Chondrocyte (in vitro differentiated cells): Measurements from ENCODE around the gene ETDA. TPM values are rescaled to one million over a fixed set of nuclear protein-coding genes. Genes with fewer than 3 reads are reported as not detected.
"Not testable (repeated sequence)": the region's sequence is repeated elsewhere in the genome, so short reads cannot be mapped to it uniquely, and the experiment has no call there.

ENCODE experiments used
- DNase-seq: peaks from one replicate; pipeline ENCODE4 v3.0.0; 2021; ENCODE audit warnings: mixed read lengths, low spot score
- H3K27ac Mint-ChIP-seq: one replicate; pipeline ENCODE4 v1.8.0; 2021; ENCODE audit warnings: mild to moderate bottlenecking, moderate library complexity, mixed read lengths; ENCODE audit not compliant: unreplicated experiment
- H3K27me3 Mint-ChIP-seq: 2 replicates; pipeline ENCODE4 v1.8.0; 2021; ENCODE audit warnings: low read depth, mixed read lengths
- H3K36me3 Mint-ChIP-seq: 2 replicates; pipeline ENCODE4 v1.8.0; 2021; ENCODE audit warnings: low read depth, mixed read lengths
- H3K4me1 Mint-ChIP-seq: 2 replicates; pipeline ENCODE4 v1.8.0; 2021; ENCODE audit warnings: low read depth, mild to moderate bottlenecking, mixed read lengths
- H3K4me3 Mint-ChIP-seq: one replicate; pipeline ENCODE4 v1.8.0; 2021; ENCODE audit warnings: mild to moderate bottlenecking, moderate library complexity, mixed read lengths; ENCODE audit not compliant: unreplicated experiment
- H3K9me3 Mint-ChIP-seq: 2 replicates; pipeline ENCODE4 v1.8.0; 2021; ENCODE audit warnings: low read depth, mixed read lengths
- total RNA-seq: library from RNA; stranded (reverse); gene quantifications from 3 replicates; pipeline ENCODE4 v1.2.1, GENCODE V29; 2021
- TF ChIP-seq, protein P1 (sequence below): fragments of 200-600 bp; sonication (generic); IDR thresholded peaks from 2 replicates; pipeline ENCODE4 v1.5.0; 2021; ENCODE audit warnings: antibody characterized with exemption, mild to moderate bottlenecking, moderate library complexity

The ETDA gene
- total RNA-seq, 1 donor from 2014 or later: not detected

DNA sequence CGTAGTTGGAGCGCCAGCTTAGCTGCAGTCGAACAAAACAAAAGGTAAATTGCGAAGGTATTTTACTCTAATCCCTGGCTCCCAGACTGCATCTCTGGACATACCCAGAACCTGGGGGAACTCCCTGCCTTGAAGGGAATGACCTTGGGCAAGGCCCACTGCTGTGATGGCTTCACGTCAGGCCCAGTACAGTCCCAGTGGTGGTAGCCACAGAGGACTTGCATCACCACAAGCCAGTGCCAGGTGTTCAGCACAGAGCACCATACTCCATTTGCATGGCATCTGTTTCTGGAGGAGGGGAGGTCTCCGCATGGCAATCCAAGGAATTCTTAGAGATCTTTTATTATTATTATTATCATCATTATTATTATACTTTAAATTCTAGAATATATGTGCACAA, 5.6 kb downstream of the ETDA start:
- Mint-ChIP-seq H3K36me3 (peaks cover 1% of the 10 kb centered on the region), H3K27ac (no peak overlapping the region), H3K4me3 (no peak overlapping the region), H3K27me3 (no peaks in the 10 kb centered on the region), H3K9me3 (peaks cover 47% of the 10 kb centered on the region), H3K4me1 (no peaks in the 10 kb centered on the region)
- TF ChIP-seq, protein P1, sequence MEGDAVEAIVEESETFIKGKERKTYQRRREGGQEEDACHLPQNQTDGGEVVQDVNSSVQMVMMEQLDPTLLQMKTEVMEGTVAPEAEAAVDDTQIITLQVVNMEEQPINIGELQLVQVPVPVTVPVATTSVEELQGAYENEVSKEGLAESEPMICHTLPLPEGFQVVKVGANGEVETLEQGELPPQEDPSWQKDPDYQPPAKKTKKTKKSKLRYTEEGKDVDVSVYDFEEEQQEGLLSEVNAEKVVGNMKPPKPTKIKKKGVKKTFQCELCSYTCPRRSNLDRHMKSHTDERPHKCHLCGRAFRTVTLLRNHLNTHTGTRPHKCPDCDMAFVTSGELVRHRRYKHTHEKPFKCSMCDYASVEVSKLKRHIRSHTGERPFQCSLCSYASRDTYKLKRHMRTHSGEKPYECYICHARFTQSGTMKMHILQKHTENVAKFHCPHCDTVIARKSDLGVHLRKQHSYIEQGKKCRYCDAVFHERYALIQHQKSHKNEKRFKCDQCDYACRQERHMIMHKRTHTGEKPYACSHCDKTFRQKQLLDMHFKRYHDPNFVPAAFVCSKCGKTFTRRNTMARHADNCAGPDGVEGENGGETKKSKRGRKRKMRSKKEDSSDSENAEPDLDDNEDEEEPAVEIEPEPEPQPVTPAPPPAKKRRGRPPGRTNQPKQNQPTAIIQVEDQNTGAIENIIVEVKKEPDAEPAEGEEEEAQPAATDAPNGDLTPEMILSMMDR: no peak
- DNase-seq: no peak

DNA sequence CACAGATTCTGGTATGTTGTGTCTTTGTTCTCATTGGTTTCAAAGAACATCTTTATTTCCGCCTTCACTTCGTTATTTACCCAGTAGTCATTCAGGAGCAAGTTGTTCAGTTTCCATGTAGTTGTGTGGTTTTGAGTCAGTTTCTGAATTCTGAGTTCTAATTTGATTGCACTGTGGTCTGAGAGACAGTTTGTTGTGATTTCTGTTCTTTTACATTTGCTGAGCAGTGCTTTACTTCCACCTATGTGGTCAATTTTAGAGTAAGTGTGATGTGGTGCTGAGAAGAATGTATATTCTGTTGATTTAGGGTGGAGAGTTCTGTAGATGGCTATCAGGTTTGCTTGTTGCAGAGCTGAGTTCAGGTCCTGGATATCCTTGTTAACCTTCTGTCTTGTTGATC, 9.1 kb downstream of the ETDA start:
- not testable (repeated sequence) for H3K4me3 Mint-ChIP-seq, H3K27ac Mint-ChIP-seq, DNase-seq, H3K27me3 Mint-ChIP-seq, H3K36me3 Mint-ChIP-seq, H3K4me1 Mint-ChIP-seq
- H3K9me3 Mint-ChIP-seq: peaks cover 70% of the 10 kb centered on the region

DNA sequence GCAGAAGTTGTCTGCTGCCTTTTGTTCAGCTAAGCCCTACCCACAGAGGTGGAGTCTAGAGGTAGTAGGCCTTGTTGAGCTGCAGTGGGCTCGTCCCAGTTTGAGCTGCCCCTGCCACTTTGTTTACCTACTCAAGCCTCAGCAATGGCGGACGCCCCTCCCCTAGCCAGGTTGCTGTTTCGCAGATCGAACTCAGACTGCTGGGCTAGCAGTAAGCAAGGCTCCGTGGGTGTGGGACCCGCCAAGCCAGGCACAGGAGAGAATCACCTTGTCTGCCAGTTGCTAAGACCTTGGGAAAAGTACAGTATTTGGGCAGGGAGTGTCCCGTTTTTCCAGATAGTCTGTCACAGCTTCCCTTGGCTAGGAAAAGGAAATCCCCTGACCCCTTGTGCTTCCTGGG, 11.5 kb downstream of the ETDA start:
- peak; percentile 77 for DNase-seq
- not testable (repeated sequence) for H3K36me3 Mint-ChIP-seq, H3K4me1 Mint-ChIP-seq, H3K4me3 Mint-ChIP-seq, H3K27me3 Mint-ChIP-seq, H3K27ac Mint-ChIP-seq
- H3K9me3 Mint-ChIP-seq: peaks cover 80% of the 10 kb centered on the region

DNA sequence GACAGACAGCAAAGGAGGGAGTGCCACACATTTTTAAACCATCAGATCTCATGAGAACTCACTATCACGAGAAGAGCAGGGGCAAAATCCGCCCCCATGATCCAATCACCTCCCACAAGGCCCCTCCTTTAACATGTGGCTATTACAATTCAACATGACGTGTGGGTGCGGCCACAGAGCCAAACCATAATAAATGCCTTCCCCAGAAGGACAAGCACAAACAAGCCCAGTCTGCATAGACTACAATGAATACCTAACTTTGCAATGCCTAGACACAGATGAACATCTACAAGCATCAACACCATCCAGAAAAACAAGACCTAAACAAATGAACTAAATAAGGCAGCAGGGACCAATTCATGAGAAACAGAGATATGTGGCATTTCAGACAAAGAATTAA, 12.3 kb downstream of the ETDA start:
- no peaks in the 10 kb centered on the region for H3K27me3 Mint-ChIP-seq
- peaks cover 82% of the 10 kb centered on the region for H3K9me3 Mint-ChIP-seq
- H3K4me1 Mint-ChIP-seq: no peaks in the 10 kb centered on the region
- no peak overlapping the region for H3K4me3 Mint-ChIP-seq
- H3K36me3 Mint-ChIP-seq: peaks cover 5% of the 10 kb centered on the region
- TF ChIP-seq, protein P1: no peak
- DNase-seq: no peak
- no peak overlapping the region for H3K27ac Mint-ChIP-seq

DNA sequence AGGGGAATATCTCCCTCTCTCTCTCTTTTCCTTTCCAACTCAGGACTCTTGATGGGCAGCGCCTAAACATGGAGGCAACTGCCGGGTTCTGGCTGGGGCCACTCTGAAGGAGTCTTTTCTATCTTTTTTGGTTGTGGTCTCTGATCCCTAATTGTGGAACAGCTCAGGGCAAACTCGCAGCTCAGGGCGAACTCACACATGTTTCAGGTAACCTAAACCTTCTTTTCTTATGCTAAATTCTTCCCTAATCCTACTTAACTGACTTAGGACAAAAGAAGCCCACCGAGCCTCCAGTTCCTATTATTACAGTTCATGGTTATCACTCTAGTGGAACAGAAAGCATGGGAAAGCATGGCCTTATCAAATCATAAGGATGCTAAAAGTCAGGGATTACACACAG, 21.3 kb downstream of the ETDA start:
- H3K36me3 Mint-ChIP-seq: peaks cover 6% of the 10 kb centered on the region
- TF ChIP-seq, protein P1: no peak
- peaks cover 59% of the 10 kb centered on the region for H3K9me3 Mint-ChIP-seq

DNA sequence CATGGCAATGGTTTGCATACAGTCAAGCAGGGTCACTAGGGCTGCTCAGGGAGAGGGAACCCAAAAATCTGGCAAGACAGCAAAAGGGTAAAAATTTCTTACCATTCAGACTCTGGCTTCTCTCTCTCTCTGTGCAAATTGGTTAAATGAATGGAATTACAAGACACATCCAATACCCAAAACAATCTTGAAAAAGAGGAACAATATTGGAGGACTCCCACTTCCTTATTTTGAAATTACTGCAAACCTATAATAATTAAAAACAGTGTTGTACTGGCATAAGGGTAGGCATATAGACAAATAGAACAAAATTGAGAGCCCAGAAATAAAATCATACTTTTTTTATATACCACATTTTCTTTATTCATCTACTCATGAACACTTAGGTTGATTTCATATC, 24.1 kb downstream of the ETDA start:
- Mint-ChIP-seq H3K27ac (no peak overlapping the region), H3K9me3 (peaks cover 67% of the 10 kb centered on the region), H3K27me3 (no peaks in the 10 kb centered on the region), H3K4me3 (no peak overlapping the region), H3K4me1 (no peaks in the 10 kb centered on the region), H3K36me3 (peaks cover 8% of the 10 kb centered on the region)
- DNase-seq: no peak
- TF ChIP-seq, protein P1: no peak

More for the DNA sequence above, 21.3 kb downstream of the ETDA start:
- no peak overlapping the region for H3K4me3 Mint-ChIP-seq
- DNase-seq: no peak
- no peak overlapping the region for H3K27ac Mint-ChIP-seq
- H3K27me3 Mint-ChIP-seq: no peaks in the 10 kb centered on the region
- H3K4me1 Mint-ChIP-seq: no peaks in the 10 kb centered on the region
